Thyroid gland (tissue), 4 donors: ENCODE measurements around the gene STXBP1.

Source experiments
- CTCF ChIP-seq, 6 experiments: fragments of 200-600 bp in 3 of 6; fragments of 450-650 bp in 3 of 6; sonication (generic) in 3 of 6; IDR thresholded peaks; one replicate each; pipeline ENCODE4 v1.5.1; 2016 to 2019; ENCODE audit warnings: antibody characterized with exemption in 6 of 6, mild to moderate bottlenecking in 2 of 6, inconsistent platforms in 1 of 6, moderate library complexity in 1 of 6
- POLR2A ChIP-seq, 2 donors: fragments of 450-650 bp; IDR thresholded peaks; one replicate each; pipeline ENCODE4 v1.6.1; 2017; ENCODE audit warnings: antibody characterized with exemption in 2 of 2, mild to moderate bottlenecking in 2 of 2, moderate library complexity in 1 of 2

- no peak for TF ChIP-seq CTCF (IDR thresholded peaks at IDR 0.05)
- no peak for TF ChIP-seq POLR2A (IDR thresholded peaks at IDR 0.05)
These were observed 116.7 kb downstream of the STXBP1 start for GRCh38 chr9:127728808-127729207.
